Endothelial cell of umbilical vein (primary cell): ENCODE results near the gene TBCC.

Experiments used
- EZH2 ChIP-seq: IDR thresholded peaks from 2 replicates; pipeline ENCODE4 v1.6.1; 2012; ENCODE audit warnings: borderline replicate concordance, low read depth, mild to moderate bottlenecking, moderate library complexity, low read length, inconsistent platforms; ENCODE audit not compliant: severe bottlenecking
- FOS ChIP-seq: IDR thresholded peaks from 2 replicates; pipeline ENCODE4 v1.6.1; 2011; ENCODE audit warnings: mild to moderate bottlenecking, low read length, moderate library complexity, borderline replicate concordance; ENCODE audit not compliant: insufficient read depth
- GATA2 ChIP-seq: IDR thresholded peaks from 2 replicates; pipeline ENCODE4 v1.7.0; 2011; ENCODE audit warnings: low read depth, mild to moderate bottlenecking, moderate library complexity, mixed read lengths, low read length; ENCODE audit not compliant: insufficient read length, insufficient read depth
- JUN ChIP-seq: IDR thresholded peaks from 2 replicates; pipeline ENCODE4 v1.6.1; 2011; ENCODE audit warnings: borderline replicate concordance, low read depth; ENCODE audit not compliant: insufficient read length, insufficient read depth
- MYC ChIP-seq: IDR thresholded peaks from one replicate; pipeline ENCODE4 v1.6.1; 2011; ENCODE audit warnings: mild to moderate bottlenecking, low read depth, low read length
- POLR2A ChIP-seq: IDR thresholded peaks from 2 replicates; pipeline ENCODE4 v1.6.1; 2012; ENCODE audit warnings: low read depth, mild to moderate bottlenecking, control low read depth, low read length
- POLR2AphosphoS5 ChIP-seq: IDR thresholded peaks from 2 replicates; pipeline ENCODE4 v1.6.1; 2012; ENCODE audit warnings: low read depth, mild to moderate bottlenecking, control low read depth, low read length, moderate library complexity; ENCODE audit not compliant: insufficient read depth
- TF ChIP-seq, protein P1 (sequence below), 2 donors: IDR thresholded peaks; 1 replicate in 1 of 2; 2 replicates in 1 of 2; pipeline ENCODE4 v1.5.1; 2011; ENCODE audit warnings: low read length in 2 of 2, mild to moderate bottlenecking in 2 of 2, moderate library complexity in 2 of 2, control low read depth in 1 of 2, inconsistent platforms in 1 of 2, low read depth in 1 of 2; ENCODE audit not compliant: insufficient read depth in 1 of 2; ENCODE audit errors: extremely low read depth in 1 of 2
- TF ChIP-seq, protein P2 (sequence below): IDR thresholded peaks from 2 replicates; pipeline ENCODE4 v1.6.1; 2011; ENCODE audit not compliant: insufficient read depth, insufficient read length

DNA sequence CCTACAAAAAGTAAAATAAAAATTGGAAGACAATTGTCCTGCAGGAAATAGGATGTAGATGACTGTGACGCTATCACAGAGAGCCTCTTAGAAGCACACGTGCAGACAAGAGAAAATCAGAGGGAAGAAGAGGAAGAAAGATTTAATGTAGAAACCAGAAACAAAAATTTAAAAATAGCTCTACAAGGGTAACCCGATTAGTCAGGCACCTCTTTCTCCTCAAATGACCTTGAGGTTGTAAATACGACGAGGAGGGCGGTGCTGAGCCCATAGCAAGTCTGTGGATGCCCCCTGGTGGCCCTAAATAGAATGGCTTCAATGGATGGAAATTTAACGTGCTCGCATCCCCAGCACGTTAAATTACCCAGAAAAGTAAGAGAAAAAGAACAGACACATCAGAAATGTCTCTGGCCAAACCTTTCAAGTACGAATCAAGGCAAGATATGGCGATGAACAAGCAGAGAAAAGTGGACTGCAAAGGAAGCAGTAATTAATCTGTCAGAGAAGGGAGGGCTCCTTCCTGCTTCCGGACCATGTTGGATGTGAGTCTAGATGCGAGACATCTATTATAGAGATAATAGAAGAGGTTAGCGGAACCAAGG is 19.3 kb downstream of the TBCC start:
- TF ChIP-seq GATA2 (no peak), MYC (no peak), EZH2 (no peak), POLR2A (no peak), POLR2AphosphoS5 (no peak), FOS (no peak), JUN (no peak)
- TF ChIP-seq, protein P1, sequence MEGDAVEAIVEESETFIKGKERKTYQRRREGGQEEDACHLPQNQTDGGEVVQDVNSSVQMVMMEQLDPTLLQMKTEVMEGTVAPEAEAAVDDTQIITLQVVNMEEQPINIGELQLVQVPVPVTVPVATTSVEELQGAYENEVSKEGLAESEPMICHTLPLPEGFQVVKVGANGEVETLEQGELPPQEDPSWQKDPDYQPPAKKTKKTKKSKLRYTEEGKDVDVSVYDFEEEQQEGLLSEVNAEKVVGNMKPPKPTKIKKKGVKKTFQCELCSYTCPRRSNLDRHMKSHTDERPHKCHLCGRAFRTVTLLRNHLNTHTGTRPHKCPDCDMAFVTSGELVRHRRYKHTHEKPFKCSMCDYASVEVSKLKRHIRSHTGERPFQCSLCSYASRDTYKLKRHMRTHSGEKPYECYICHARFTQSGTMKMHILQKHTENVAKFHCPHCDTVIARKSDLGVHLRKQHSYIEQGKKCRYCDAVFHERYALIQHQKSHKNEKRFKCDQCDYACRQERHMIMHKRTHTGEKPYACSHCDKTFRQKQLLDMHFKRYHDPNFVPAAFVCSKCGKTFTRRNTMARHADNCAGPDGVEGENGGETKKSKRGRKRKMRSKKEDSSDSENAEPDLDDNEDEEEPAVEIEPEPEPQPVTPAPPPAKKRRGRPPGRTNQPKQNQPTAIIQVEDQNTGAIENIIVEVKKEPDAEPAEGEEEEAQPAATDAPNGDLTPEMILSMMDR (IDR thresholded peaks at IDR 0.05; ENCODE audit: extremely low read depth in 1 of 2, insufficient read depth in 1 of 2, low read depth in 1 of 2, low read length in 2 of 2): peak; percentile 79 to 86
- TF ChIP-seq, protein P2, sequence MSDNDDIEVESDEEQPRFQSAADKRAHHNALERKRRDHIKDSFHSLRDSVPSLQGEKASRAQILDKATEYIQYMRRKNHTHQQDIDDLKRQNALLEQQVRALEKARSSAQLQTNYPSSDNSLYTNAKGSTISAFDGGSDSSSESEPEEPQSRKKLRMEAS: no peak
